ENCODE results near the gene EEF2KMT.
"Not testable (repeated sequence)": the region's sequence is repeated elsewhere in the genome, so short reads cannot be mapped to it uniquely, and the experiment has no call there.

The EEF2KMT gene, protein sequence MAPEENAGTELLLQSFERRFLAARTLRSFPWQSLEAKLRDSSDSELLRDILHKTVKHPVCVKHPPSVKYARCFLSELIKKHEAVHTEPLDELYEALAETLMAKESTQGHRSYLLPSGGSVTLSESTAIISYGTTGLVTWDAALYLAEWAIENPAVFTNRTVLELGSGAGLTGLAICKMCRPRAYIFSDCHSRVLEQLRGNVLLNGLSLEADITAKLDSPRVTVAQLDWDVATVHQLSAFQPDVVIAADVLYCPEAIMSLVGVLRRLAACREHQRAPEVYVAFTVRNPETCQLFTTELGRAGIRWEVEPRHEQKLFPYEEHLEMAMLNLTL

GRCh38 chr16:5097470-5098220, at the start of gene EEF2KMT:
EEF2KMT (minus strand) TSS chr16:5097795; CDS start chr16:5097739, 56 bp downstream.
- DNase-seq, result peak; percentile 82

- DNase-seq, result not testable (repeated sequence)
Measured at GRCh38 chr16:5144621-5144956, 47.0 kb upstream of the EEF2KMT start.

DNA sequence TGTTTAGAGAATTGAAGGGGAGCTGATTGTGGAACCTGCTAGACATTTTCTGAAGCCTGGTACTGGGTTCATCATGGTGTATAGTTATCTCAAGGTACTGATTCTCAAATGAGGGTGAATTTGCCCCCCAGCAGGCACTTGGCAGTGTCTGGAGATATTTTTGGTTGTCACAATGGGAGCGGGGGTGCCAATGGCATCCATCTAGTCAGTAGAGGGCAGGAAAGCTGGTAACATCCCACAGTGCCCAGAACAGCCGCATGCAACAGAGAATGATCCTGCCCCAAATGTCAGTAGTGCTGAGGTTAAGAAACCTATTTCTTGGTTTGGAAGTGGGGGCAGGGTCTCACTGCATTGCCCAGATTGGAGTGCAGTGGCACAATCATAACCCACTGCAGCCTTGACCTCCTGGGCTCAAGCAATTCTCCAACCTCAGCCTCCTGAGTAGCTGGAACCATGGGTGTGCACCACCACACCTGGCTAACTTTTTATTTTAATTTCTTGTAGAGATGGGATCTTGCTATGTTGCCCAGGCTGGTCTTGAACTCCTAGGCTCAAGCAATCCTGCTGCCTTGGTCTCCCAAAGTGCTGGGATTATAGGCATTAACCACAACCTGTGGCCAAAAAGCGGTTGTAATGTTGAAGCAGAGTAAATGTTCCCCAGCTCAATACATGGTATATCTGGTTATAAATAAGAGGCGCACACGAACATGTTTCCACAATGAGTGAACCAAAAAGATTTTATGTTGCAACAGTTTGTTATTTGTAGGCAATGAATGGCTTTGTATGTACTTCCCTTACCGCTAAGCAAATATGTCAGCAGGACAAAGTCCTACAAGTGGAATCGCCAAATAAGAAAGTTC, 46.4 kb upstream of the EEF2KMT start:
- DNase-seq, result no peak

- DNase-seq, result not testable (repeated sequence)
Measured at GRCh38 chr16:5140151-5140550, 42.6 kb upstream of the EEF2KMT start.

GRCh38 chr16:5134739-5135452, 37.3 kb upstream of the EEF2KMT start:
- not testable (repeated sequence) for DNase-seq

DNA sequence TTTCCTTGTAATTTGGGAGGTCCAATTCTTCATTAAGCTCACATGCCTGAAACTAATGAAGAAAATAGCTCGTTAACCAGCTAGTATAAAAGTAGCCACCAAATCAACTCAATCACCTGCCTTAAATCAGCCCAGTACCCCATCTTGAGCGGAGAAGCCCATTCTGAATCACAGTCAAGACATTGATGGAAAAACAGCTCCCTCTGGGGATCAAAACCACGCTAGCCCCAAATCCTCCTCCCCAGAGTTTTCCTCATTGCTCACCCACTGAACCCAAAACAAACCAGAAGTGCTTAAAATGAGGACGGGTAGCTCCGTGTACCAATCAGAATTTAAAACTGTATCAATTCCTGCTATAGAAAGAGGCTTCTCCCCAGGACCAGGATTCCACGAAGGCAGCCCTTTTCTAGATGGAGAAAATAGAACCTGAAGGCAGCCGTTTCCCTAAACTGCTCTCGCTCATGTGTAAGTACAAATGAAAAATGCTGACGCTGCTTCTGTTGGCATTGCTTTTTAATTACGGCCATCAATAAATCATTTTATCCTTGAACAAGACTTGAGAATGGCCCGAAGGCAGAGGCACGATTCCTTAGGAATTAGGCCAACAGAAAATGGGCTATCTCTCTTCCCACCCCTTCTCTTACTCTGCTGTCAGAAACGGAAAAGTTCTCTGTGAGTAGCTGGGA, 35.5 kb upstream of the EEF2KMT start:
- not testable (repeated sequence) for DNase-seq

GRCh38 chr16:5131467-5132004, 33.9 kb upstream of the EEF2KMT start:
- not testable (repeated sequence) for DNase-seq

DNA sequence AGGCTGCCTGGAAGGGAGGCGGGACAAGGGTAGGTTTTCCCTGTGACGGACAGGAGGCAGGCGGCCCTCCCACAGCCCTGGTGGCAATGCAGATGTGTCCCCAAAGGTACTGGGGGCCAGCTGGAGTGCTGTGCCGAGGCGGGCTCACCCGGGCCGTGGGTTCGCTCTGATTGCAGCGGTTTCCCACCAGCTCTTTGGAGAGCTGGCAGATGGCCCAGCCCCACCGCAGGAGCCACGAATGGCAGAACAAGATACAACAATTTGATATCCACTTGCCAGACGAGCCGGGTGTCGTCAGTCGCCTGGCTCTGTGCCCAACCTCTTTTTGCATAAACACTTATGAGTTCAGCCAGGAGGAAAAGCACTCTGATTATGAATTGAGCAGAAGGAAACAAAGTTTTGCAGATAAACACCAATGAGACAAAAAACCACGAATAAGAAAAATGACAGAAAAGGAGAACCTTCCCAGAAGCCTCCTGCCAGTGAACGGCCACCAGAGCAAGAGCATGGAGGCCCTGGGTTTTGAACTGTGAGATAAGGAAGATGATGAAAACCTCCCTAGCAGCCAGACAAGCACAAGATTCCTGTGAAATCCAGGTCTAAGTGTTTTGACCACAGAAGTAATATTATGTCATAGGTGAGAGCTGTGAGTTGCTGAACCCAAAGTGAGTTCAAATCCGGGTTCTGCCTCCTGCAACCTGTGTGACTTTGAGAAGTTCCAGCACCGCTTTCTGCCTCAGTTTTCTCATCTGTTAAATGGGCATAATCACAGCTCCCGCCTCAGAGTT, 19.9 kb upstream of the EEF2KMT start:
- DNase-seq, result peak; percentile 11

DNA sequence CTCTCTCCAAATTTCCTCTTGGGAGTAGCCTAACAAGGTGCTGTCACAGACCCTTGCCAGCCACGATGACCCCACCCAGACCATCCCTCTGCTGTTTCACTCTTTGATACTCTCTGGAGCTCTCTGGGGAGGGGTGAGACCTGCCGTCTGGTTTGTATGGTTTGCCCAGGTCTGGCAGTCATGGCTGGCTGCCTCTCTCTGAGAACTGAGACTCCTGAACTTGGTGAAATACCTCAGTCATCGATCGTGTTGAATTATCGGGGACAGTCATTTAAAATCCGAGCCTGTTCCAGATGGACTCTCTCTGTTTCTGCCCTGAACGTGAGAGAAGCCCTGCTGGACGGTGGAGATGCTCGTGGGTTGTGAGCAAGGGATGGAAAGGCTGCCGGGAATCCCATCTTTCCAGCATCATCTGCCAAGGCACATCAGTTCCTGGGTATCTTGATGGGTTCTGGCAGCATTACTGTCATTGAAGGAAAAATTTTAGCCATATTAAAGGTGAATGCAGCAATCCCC, 19.2 kb upstream of the EEF2KMT start:
- not testable (repeated sequence) for DNase-seq

GRCh38 chr16:5110933-5111332, 13.3 kb upstream of the EEF2KMT start:
- not testable (repeated sequence) for DNase-seq

GRCh38 chr16:5108505-5109158, 11.0 kb upstream of the EEF2KMT start:
- DNase-seq, result no peak

DNA sequence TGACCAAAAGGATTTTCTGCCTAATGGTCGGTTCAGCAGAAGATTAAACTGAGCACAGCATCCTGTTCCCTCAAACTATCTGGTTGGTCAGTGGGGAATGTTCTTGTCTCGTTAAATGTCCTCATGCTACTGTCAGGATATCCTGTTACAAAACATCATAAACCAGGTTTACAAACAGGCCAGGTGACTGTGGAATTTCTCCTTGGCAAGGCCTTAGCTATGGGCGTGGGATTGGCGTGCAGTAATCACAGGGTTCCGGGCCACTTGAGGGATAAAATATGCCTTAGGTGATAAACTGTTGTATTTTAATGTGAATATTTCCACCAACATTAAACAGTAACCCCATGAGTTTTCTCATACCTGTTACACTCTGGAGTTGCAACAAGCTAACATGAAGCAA, 7.4 kb upstream of the EEF2KMT start:
- not testable (repeated sequence) for DNase-seq

- not testable (repeated sequence) for DNase-seq
Measured at GRCh38 chr16:5103296-5104032, 5.9 kb upstream of the EEF2KMT start.

- not testable (repeated sequence) for DNase-seq
Measured at GRCh38 chr16:5099174-5099573, 1.6 kb upstream of the EEF2KMT start.

- DNase-seq, result not testable (repeated sequence)
Measured at GRCh38 chr16:5098221-5099159, 895 bp upstream of the EEF2KMT start.

DNA sequence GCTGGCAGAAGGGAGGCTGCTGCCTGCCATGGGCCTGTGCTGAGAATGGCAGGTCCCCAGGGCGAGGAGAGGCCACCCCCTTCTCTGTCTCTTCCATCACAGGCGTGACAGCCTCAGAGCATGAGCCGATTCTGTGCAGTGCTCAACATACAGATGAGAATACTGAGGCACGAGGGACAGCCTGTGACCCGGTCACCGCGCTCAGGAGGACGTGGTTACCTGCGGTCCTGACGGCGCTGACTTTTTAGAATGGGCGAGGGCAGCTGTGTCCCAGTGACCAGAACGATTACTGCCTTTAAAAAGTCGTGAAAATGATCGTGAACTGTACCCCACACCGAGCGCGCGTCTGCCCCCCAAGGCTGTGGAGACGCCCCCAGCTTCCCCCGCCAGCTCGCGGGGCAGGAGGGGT, 530 bp downstream of the EEF2KMT start:
- not testable (repeated sequence) for DNase-seq

- not testable (repeated sequence) for DNase-seq
Measured at GRCh38 chr16:5096437-5097060, 1.0 kb downstream of the EEF2KMT start.

Data from NCI-H2081 treated with DMSO at 0.1 percent for 48 hours (cell line).